H54 (cell line): ENCODE results near the gene CLCN2.

Experiments
- DNase-seq: peaks from one replicate; pipeline ENCODE4 v3.0.0; 2011; ENCODE audit warnings: low spot score, mixed read lengths; ENCODE audit not compliant: insufficient read length
- FAIRE-seq: peaks from 3 replicates; lab custom pipeline; 2011; peaks lifted over from hg19 to GRCh38; lab: Jason Lieb, UNC
- POLR2A ChIP-seq: IDR thresholded peaks from 2 replicates; pipeline ENCODE4 v1.6.1; 2011; ENCODE audit warnings: low read depth, mild to moderate bottlenecking, low read length

Gene CLCN2

GRCh38 chr3:184306341-184306972 is 54.9 kb downstream of the CLCN2 start:
- no peak for TF ChIP-seq POLR2A
- FAIRE-seq (no peak), DNase-seq (no peak)

GRCh38 chr3:184305577-184305976 is 55.8 kb downstream of the CLCN2 start:
- TF ChIP-seq POLR2A = no peak
- DNase-seq (no peak), FAIRE-seq (no peak)

GRCh38 chr3:184300378-184300720 is 61.1 kb downstream of the CLCN2 start:
- TF ChIP-seq POLR2A = no peak
- FAIRE-seq (peak; percentile 53), DNase-seq (peak; percentile 49)

GRCh38 chr3:184299488-184300377 is 61.7 kb downstream of the CLCN2 start:
- no peak for FAIRE-seq
- DNase-seq = no peak
- TF ChIP-seq POLR2A = no peak

GRCh38 chr3:184298759-184299487 is 62.5 kb downstream of the CLCN2 start, which contains the start of gene PSMD2:
Gene PSMD2, plus strand, starts transcription at chr3:184299241. Its CDS starts 26 bp downstream, at chr3:184299267.
- no peak for FAIRE-seq

DNA sequence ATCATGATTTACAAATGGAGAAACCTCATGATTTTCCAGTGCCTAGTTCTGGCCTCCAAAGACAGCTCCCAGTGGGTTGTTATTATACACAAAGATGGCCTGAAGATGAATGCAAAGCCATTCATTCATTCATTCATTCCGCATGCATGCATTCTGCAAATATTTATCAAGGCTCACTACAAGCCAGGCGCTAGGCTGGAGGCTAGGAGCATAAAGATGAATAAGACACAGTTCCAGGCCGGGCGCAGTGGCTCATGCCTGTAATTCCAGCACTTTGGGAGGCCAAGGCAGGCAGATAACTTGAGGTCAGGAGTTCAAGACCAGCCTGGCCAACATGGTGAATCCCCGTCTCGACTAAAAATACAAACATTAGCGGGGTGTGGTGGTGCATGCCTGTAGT is 64.8 kb downstream of the CLCN2 start:
- DNase-seq = no peak
- no peak for TF ChIP-seq POLR2A
- no peak for FAIRE-seq

More at GRCh38 chr3:184298759-184299487, 62.5 kb downstream of the CLCN2 start, which contains the start of gene PSMD2:
- TF ChIP-seq POLR2A = peak; percentile 92
- peak; percentile 95 for DNase-seq
